Esophagus muscularis mucosa (tissue), 3 donors: ENCODE results near the gene ATP5PO.

Source experiments
- POLR2AphosphoS5 ChIP-seq, 2 donors: sonication (generic); formaldehyde crosslinking; IDR thresholded peaks; one replicate each; pipeline ENCODE4 v1.6.1; 2017; ENCODE audit warnings: antibody characterized with exemption in 2 of 2
- TF ChIP-seq, protein P1 (sequence below), 3 experiments: fragments of 200-600 bp in 2 of 3; fragments of 450-650 bp in 1 of 3; sonication (generic) in 2 of 3; IDR thresholded peaks; one replicate each; pipeline ENCODE4 v1.5.1; 2017 to 2019; ENCODE audit warnings: antibody characterized with exemption in 3 of 3, mild to moderate bottlenecking in 2 of 3, moderate library complexity in 1 of 3

DNA sequence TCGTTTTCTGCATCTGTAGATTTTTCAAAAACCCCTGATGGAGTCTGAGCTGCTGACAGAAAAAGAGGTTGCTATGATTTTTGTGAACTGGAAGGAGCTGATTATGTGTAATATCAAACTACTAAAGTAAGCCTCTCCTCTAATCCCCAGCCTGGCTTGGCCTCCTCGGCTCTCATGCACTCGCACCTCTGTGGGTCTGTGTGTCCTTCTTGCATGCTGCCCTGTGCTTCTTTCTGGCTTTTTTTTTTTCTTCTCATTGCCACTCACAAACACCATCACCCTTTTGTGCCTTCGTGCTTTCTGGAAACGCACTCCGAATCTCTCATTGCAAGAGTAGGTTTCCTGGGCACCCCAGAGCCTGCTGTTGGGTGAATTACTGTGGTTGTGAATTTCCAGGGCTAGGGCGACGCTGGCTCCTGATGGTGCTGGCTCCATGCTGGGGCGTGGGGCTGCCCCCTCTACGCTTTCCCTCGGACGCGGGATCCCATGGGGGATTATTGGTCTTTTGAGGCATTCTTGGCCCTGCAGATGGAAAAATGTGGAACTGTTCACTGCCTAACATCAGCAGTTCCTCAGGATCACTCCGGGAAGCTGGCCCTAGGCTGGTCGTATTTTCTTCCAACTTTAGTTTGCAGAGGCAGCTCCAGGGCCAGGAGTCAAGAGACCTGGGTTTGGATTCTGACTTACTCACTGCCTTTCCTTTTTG lies 56.8 kb downstream of the ATP5PO start:
- TF ChIP-seq, protein P1, sequence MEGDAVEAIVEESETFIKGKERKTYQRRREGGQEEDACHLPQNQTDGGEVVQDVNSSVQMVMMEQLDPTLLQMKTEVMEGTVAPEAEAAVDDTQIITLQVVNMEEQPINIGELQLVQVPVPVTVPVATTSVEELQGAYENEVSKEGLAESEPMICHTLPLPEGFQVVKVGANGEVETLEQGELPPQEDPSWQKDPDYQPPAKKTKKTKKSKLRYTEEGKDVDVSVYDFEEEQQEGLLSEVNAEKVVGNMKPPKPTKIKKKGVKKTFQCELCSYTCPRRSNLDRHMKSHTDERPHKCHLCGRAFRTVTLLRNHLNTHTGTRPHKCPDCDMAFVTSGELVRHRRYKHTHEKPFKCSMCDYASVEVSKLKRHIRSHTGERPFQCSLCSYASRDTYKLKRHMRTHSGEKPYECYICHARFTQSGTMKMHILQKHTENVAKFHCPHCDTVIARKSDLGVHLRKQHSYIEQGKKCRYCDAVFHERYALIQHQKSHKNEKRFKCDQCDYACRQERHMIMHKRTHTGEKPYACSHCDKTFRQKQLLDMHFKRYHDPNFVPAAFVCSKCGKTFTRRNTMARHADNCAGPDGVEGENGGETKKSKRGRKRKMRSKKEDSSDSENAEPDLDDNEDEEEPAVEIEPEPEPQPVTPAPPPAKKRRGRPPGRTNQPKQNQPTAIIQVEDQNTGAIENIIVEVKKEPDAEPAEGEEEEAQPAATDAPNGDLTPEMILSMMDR (IDR thresholded peaks at IDR 0.05), result no peak
- TF ChIP-seq POLR2AphosphoS5 (IDR thresholded peaks at IDR 0.05), result no peak
